Mucosa of rectum (tissue), 2 donors: ENCODE data around the gene SH3BP2.
A peak's percentile ranks its signal among the peaks of the same experiment; 100 is the strongest.

ENCODE experiments used
- H3K27ac ChIP-seq, 2 donors: one replicate each; pipeline ENCODE4 v1.7.0; 2013; ENCODE audit warnings: inconsistent platforms in 2 of 2, low read depth in 2 of 2, low read length in 2 of 2
- H3K27me3 ChIP-seq, 2 donors: one replicate each; pipeline ENCODE4 v1.7.0; 2013; ENCODE audit warnings: low read length in 2 of 2; ENCODE audit not compliant: control insufficient read depth in 2 of 2, insufficient read depth in 2 of 2
- H3K36me3 ChIP-seq, 2 donors: one replicate each; pipeline ENCODE4 v1.7.0; 2013; ENCODE audit warnings: low read length in 2 of 2; ENCODE audit not compliant: control insufficient read depth in 2 of 2, insufficient read depth in 2 of 2
- H3K4me1 ChIP-seq, 2 donors: one replicate each; pipeline ENCODE4 v1.7.0; 2013; ENCODE audit warnings: low read length in 2 of 2, mild to moderate bottlenecking in 1 of 2; ENCODE audit not compliant: control insufficient read depth in 2 of 2, insufficient read depth in 2 of 2
- H3K4me3 ChIP-seq, 2 donors: one replicate each; pipeline ENCODE4 v1.7.0; 2013; ENCODE audit warnings: low read length in 2 of 2
- H3K9ac ChIP-seq, 2 donors: one replicate each; pipeline ENCODE4 v1.7.0; 2013; ENCODE audit warnings: low read length in 2 of 2, low read depth in 1 of 2, mild to moderate bottlenecking in 1 of 2
- H3K9me3 ChIP-seq, 2 donors: one replicate each; pipeline ENCODE4 v1.7.0; 2013; ENCODE audit warnings: low read length in 2 of 2; ENCODE audit not compliant: control insufficient read depth in 2 of 2
- donor health status: healthy.
- donor health status: Normal muscosa, but diverticular disease.

Gene SH3BP2

GRCh38 chr4:2829321-2829932, 36.5 kb downstream of the SH3BP2 start:
- no peak overlapping the region for H3K27ac ChIP-seq
- H3K4me1 ChIP-seq: no peaks in the 10 kb centered on the region
- H3K36me3 ChIP-seq: peaks cover 75 to 76% of the 10 kb centered on the region in 2 donors
- H3K4me3 ChIP-seq: no peak overlapping the region
- no peak overlapping the region for H3K9ac ChIP-seq
- no peaks in the 10 kb centered on the region for H3K27me3 ChIP-seq
- no peaks in the 10 kb centered on the region for H3K9me3 ChIP-seq

- Histone ChIP-seq H3K4me3 (no peak overlapping the region), H3K4me1 (no peaks in the 10 kb centered on the region), H3K27me3 (no peaks in the 10 kb centered on the region), H3K27ac (no peak overlapping the region), H3K9ac (no peak overlapping the region), H3K9me3 (no peaks in the 10 kb centered on the region), H3K36me3 (peaks cover 71 to 72% of the 10 kb centered on the region in 2 donors)
Measured at GRCh38 chr4:2829933-2830451, 37.1 kb downstream of the SH3BP2 start.

GRCh38 chr4:2830632-2831610, 38.0 kb downstream of the SH3BP2 start:
- Histone ChIP-seq H3K4me3 (no peak overlapping the region), H3K36me3 (peaks cover 65 to 66% of the 10 kb centered on the region in 2 donors), H3K27ac (no peak overlapping the region)

GRCh38 chr4:2831611-2832308, 38.9 kb downstream of the SH3BP2 start:
- Histone ChIP-seq H3K9ac (no peak overlapping the region), H3K4me3 (no peak overlapping the region), H3K27me3 (no peaks in the 10 kb centered on the region), H3K9me3 (no peaks in the 10 kb centered on the region), H3K27ac (no peak overlapping the region), H3K36me3 (peaks cover 56 to 68% of the 10 kb centered on the region in 2 donors), H3K4me1 (peaks cover 0 to 10% of the 10 kb centered on the region in 2 donors)

More at GRCh38 chr4:2830632-2831610, 38.0 kb downstream of the SH3BP2 start:
- H3K9ac ChIP-seq: no peak overlapping the region
- H3K9me3 ChIP-seq: no peaks in the 10 kb centered on the region
- H3K27me3 ChIP-seq: no peaks in the 10 kb centered on the region
- peaks cover 0 to 2% of the 10 kb centered on the region in 2 donors for H3K4me1 ChIP-seq

- Histone ChIP-seq H3K27ac (no peak overlapping the region), H3K4me3 (no peak overlapping the region), H3K36me3 (peaks cover 51 to 61% of the 10 kb centered on the region in 2 donors)
Measured at GRCh38 chr4:2832309-2832980, 39.6 kb downstream of the SH3BP2 start.

GRCh38 chr4:2832981-2833670, 40.2 kb downstream of the SH3BP2 start:
- Histone ChIP-seq H3K9me3 (no peaks in the 10 kb centered on the region), H3K27ac (no peak overlapping the region), H3K4me1 (peaks cover 6 to 18% of the 10 kb centered on the region in 2 donors), H3K9ac (no peak overlapping the region), H3K27me3 (no peaks in the 10 kb centered on the region), H3K36me3 (peaks cover 46 to 55% of the 10 kb centered on the region in 2 donors), H3K4me3 (no peak overlapping the region)

More at GRCh38 chr4:2832309-2832980, 39.6 kb downstream of the SH3BP2 start:
- H3K9me3 ChIP-seq: no peaks in the 10 kb centered on the region
- H3K9ac ChIP-seq: no peak overlapping the region
- peaks cover 2 to 13% of the 10 kb centered on the region in 2 donors for H3K4me1 ChIP-seq
- no peaks in the 10 kb centered on the region for H3K27me3 ChIP-seq

- peaks cover 6 to 18% of the 10 kb centered on the region in 2 donors for H3K4me1 ChIP-seq
- no peaks in the 10 kb centered on the region for H3K27me3 ChIP-seq
- H3K27ac ChIP-seq: no peak overlapping the region
- H3K9me3 ChIP-seq: no peaks in the 10 kb centered on the region
- no peak overlapping the region for H3K9ac ChIP-seq
- no peak overlapping the region for H3K4me3 ChIP-seq
- peaks cover 41 to 50% of the 10 kb centered on the region in 2 donors for H3K36me3 ChIP-seq
Measured at GRCh38 chr4:2833671-2834000, 40.8 kb downstream of the SH3BP2 start.

GRCh38 chr4:2834001-2834921, 41.4 kb downstream of the SH3BP2 start:
- H3K27me3 ChIP-seq: no peaks in the 10 kb centered on the region
- H3K9ac ChIP-seq: no peak overlapping the region
- H3K27ac ChIP-seq: peak overlapping the region in 1 of 2 donors; percentile 32
- H3K4me3 ChIP-seq: no peak overlapping the region
- peaks cover 38 to 48% of the 10 kb centered on the region in 2 donors for H3K36me3 ChIP-seq
- peaks cover 6 to 18% of the 10 kb centered on the region in 2 donors for H3K4me1 ChIP-seq
- H3K9me3 ChIP-seq: no peaks in the 10 kb centered on the region
